ENCODE data around the gene C10orf88. TPM values are rescaled to one million over a fixed set of nuclear protein-coding genes. Genes with fewer than 3 reads are reported as not detected.

Gene C10orf88
- total and polyA plus RNA-seq, 3 experiments from 2014 or later = 8.5 to 11.4 (median 8.5) TPM

Other genes starting within 250 kb of the C10orf88 start
- 1 to 10 TPM; 1.6 to 1.8 TPM for gene CUZD1, start 108.4 kb downstream of the C10orf88 start, total RNA-seq
- 1.6 TPM for gene CUZD1, start 108.4 kb downstream of the C10orf88 start, polyA plus RNA-seq
- 10 to 100 TPM; 10.1 to 11.7 TPM for gene FAM24B, start 74.6 kb downstream of the C10orf88 start, total RNA-seq
- 8.5 TPM for gene FAM24B, start 74.6 kb downstream of the C10orf88 start, polyA plus RNA-seq
- not detected for gene FAM24A, start 43.6 kb downstream of the C10orf88 start, total RNA-seq
- not detected for gene FAM24A, start 43.6 kb downstream of the C10orf88 start, polyA plus RNA-seq
- 1 to 10 TPM; 5.8 TPM for gene PSTK, start 26.2 kb upstream of the C10orf88 start, total RNA-seq
- gene PSTK, start 26.2 kb upstream of the C10orf88 start, polyA plus RNA-seq = 8.8 TPM
- 10 to 100 TPM; 20.3 to 23.9 TPM for gene IKZF5, start 54.6 kb upstream of the C10orf88 start, total RNA-seq
- 14.8 TPM for gene IKZF5, start 54.6 kb upstream of the C10orf88 start, polyA plus RNA-seq
- 10 to 100 TPM; 24.4 to 27.3 TPM for gene ACADSB, start 54.8 kb upstream of the C10orf88 start, total RNA-seq
- 29.2 TPM for gene ACADSB, start 54.8 kb upstream of the C10orf88 start, polyA plus RNA-seq
- not detected for gene HMX3, start 181.7 kb upstream of the C10orf88 start, total RNA-seq
- not detected for gene HMX3, start 181.7 kb upstream of the C10orf88 start, polyA plus RNA-seq
- not detected for gene HMX2, start 193.9 kb upstream of the C10orf88 start, total RNA-seq
- not detected for gene HMX2, start 193.9 kb upstream of the C10orf88 start, polyA plus RNA-seq
- gene BUB3, start 200.2 kb upstream of the C10orf88 start, total RNA-seq = 100 to 1,000 TPM; 254 to 255 TPM
- 231 TPM for gene BUB3, start 200.2 kb upstream of the C10orf88 start, polyA plus RNA-seq